ENCODE measurements around the gene ADAMTS17. TPM values are rescaled to one million over a fixed set of nuclear protein-coding genes. Genes with fewer than 3 reads are reported as not detected.

ADAMTS17 gene
- total RNA-seq, 1 experiment from 2014 or later, result 4.1 TPM

GRCh38 chr15:99958426-99959097 is 383.2 kb downstream of the ADAMTS17 start:
- DNase-seq, result no peak
- Histone ChIP-seq H3K27ac (no peak overlapping the region), H3K27me3 (no peaks in the 10 kb centered on the region), H3K9me3 (replicated peaks) (no peaks in the 10 kb centered on the region), H3K4me1 (no peaks in the 10 kb centered on the region), H3K36me3 (no peaks in the 10 kb centered on the region), H3K4me3 (no peak overlapping the region)

DNA sequence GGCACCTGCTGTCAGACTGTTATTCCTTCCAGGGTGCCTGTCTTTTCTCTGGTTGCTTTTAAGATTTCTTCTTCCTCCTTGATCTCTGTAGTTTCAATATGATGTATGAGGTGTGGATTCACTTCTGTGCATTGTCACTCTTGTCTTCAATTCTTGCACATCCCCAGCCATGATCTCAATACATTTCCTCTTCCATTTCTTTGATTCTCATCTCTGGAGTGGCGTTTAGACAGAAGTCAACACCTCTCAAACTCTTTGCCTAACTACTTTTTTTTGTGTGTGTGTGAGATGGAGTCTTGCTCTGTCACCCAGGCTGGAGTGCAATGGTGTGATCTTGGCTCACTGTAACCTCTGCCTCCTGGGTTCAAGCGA is 384.1 kb downstream of the ADAMTS17 start:
- H3K4me3 ChIP-seq, result no peak overlapping the region
- H3K4me1 ChIP-seq, result no peaks in the 10 kb centered on the region
- H3K36me3 ChIP-seq, result no peaks in the 10 kb centered on the region
- no peaks in the 10 kb centered on the region for H3K27me3 ChIP-seq
- H3K9me3 ChIP-seq (replicated peaks), result no peaks in the 10 kb centered on the region
- DNase-seq, result no peak
- H3K27ac ChIP-seq, result no peak overlapping the region

DNA sequence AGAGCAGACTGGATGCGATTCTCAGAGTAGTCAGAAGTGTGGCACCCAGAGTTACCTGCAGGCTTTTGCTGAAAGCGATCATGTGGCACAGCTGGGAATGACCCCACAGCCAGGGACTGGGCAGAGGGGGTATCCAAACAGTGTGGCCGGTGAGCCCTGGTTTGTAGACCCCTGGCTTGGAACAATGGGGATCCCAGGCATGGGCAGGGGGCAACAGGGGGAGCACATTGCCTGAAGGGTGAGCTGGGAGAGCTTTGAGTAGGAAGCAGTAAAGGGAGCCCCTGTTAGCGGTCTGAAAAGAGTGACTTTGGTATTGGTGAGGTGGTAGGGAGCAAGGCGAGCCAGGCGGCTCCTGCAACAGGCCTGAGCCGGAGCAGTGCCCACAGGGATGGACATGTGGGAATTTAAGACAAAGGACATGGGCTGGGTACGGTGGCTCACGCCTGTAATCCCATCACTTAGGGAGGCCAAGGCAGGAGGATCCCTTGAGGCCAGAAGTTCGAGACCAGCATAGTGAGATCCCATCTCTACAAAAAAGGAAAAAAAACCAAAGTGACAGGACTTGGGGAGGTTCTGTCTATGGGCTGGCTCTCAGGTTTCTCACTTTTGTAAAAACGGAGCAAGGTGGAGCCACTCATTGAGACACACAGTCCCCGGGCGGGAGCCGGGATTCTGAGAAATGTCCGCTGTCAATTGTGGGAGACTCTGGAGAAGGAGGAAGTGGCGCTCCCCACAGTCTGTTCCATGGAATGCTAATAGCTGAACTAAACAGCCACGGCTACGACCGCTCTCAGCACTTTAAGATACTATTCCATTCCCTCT is 384.7 kb downstream of the ADAMTS17 start:
- H3K27ac ChIP-seq, result no peak overlapping the region
- no peak for DNase-seq
- H3K4me3 ChIP-seq, result no peak overlapping the region
- 0 out of 2 replicates have a peak, but pooled peaks cover under 1% of the 10 kb centered on the region for H3K4me1 ChIP-seq
- no peaks in the 10 kb centered on the region for H3K27me3 ChIP-seq
- no peaks in the 10 kb centered on the region for H3K36me3 ChIP-seq
- no peaks in the 10 kb centered on the region for H3K9me3 ChIP-seq (replicated peaks)

DNA sequence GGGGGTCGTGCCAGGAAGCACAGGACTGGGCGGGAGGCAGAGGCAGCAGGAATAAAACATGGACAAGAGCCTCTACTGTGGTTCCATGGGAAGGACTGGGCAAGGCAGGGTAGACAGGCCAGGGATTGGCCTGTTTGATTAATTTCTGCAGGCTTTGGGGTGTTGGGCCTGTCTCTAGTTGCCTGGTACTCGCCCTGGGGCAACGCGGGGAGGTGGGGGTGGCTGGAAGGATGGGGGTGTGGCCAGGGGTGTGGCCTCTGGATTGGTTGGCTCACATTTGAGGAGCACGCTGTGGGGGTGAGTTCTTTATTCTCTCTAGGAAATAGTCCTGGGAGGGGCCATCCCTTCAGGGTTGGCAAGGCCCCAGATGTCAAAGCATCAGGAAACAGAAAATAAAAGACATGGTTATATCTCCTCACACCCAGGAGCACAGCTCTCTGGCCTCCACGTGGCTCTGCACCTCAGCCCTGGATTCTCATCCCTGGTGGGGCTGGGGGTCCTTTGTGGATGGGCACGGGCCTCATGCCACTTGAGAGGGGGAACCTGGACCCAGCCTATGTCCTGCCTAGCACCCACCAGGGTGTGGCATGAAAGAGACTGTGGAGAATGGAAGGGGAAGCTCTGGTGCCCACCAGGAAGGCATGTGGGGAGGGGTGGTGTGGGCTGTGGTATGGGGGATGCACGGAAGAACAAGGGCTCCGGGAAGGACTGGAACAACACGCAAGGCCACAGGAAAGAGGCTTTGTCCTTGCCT is 385.6 kb downstream of the ADAMTS17 start:
- H3K4me3 ChIP-seq, result no peak overlapping the region
- H3K27me3 ChIP-seq, result no peaks in the 10 kb centered on the region
- DNase-seq, result no peak
- no peaks in the 10 kb centered on the region for H3K36me3 ChIP-seq
- no peak overlapping the region for H3K27ac ChIP-seq
- H3K9me3 ChIP-seq (replicated peaks), result no peaks in the 10 kb centered on the region
- H3K4me1 ChIP-seq, result 0 out of 2 replicates have a peak, but pooled peaks cover 6% of the 10 kb centered on the region

GRCh38 chr15:99955532-99955931 is 386.2 kb downstream of the ADAMTS17 start:
- DNase-seq, result no peak
- Histone ChIP-seq H3K9me3 (replicated peaks) (no peaks in the 10 kb centered on the region), H3K4me1 (0 out of 2 replicates have a peak, but pooled peaks cover 6% of the 10 kb centered on the region), H3K27ac (no peak overlapping the region), H3K27me3 (no peaks in the 10 kb centered on the region), H3K4me3 (no peak overlapping the region), H3K36me3 (no peaks in the 10 kb centered on the region)

- no peak overlapping the region for H3K27ac ChIP-seq
- 0 out of 2 replicates have a peak, but pooled peaks cover 6% of the 10 kb centered on the region for H3K4me1 ChIP-seq
- H3K4me3 ChIP-seq, result no peak overlapping the region
- DNase-seq, result no peak
- no peaks in the 10 kb centered on the region for H3K9me3 ChIP-seq (replicated peaks)
- no peaks in the 10 kb centered on the region for H3K27me3 ChIP-seq
- H3K36me3 ChIP-seq, result no peaks in the 10 kb centered on the region
Measured at GRCh38 chr15:99955181-99955525, 386.6 kb downstream of the ADAMTS17 start.

DNA sequence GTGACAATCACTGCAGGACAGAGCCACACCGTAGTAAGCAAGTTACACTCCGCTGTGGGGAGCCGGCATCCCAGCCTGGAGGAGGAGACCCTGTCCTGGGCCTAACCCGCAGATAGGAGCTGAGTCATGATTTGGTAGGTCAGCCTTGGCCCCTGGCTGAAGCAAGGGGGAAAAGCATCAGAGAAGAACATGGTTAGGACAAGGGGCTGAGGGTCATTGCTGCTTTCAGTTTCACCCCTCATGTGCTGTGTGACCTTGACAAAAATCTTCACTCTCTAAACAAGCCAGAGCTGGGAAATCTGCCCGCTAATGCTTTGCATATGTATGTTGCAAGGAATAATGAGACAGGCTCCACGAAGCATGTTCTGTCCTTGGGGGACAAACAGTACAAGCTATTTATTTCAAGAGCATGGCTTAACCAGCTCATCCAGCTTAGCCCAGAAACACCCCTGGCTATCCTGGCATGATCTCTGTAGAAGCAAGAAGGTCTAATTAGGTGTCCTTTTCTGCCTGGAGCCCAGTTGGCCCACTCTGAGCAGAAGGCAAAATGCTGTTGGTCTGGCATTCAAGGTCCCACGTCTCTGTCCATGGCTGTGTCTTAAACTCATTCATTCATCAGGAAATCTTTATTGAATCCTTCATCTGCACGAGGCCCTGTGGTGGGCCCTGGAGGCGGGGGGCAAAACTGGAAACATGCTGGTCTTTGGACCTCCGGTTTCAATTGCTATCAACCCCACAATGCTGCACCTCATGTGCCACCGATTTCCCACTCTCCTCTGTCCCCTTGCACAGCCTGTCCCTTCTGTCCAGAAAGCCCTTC is 387.2 kb downstream of the ADAMTS17 start:
- H3K36me3 ChIP-seq, result no peaks in the 10 kb centered on the region
- H3K4me1 ChIP-seq, result 0 out of 2 replicates have a peak, but pooled peaks cover 6% of the 10 kb centered on the region
- H3K4me3 ChIP-seq, result no peak overlapping the region
- H3K27ac ChIP-seq, result no peak overlapping the region
- no peaks in the 10 kb centered on the region for H3K9me3 ChIP-seq (replicated peaks)
- H3K27me3 ChIP-seq, result no peaks in the 10 kb centered on the region
- no peak for DNase-seq

- H3K27ac ChIP-seq, result no peak overlapping the region
Measured at GRCh38 chr15:99953886-99954285, 387.9 kb downstream of the ADAMTS17 start.

DNA sequence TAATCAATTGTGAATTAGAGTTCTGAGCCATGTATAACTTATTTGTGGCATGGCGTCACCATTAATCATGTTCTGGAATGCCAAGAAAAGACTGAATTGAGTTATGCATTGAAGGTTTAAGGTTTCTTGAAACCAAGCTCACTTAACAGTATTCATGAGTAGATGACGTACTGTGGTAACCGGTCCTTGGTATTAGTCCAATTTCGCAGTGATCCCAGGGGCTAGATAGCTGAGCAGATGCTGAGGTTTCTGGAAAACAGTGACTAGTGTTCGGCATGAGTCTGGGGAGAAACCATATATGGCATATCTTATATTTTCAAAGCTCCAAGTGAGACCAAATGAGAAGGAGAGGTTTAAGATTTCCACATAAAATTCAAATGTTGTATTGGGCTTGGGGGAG is 390.3 kb downstream of the ADAMTS17 start:
- H3K27me3 ChIP-seq, result no peaks in the 10 kb centered on the region
- 0 out of 2 replicates have a peak, but pooled peaks cover 6% of the 10 kb centered on the region for H3K4me1 ChIP-seq
- H3K27ac ChIP-seq, result no peak overlapping the region
- H3K36me3 ChIP-seq, result no peaks in the 10 kb centered on the region
- DNase-seq, result peak in 1 of 2 experiments; percentile 39
- H3K9me3 ChIP-seq (replicated peaks), result no peaks in the 10 kb centered on the region
- H3K4me3 ChIP-seq, result no peak overlapping the region

More at GRCh38 chr15:99953886-99954285, 387.9 kb downstream of the ADAMTS17 start:
- DNase-seq, result no peak
- Histone ChIP-seq H3K4me1 (0 out of 2 replicates have a peak, but pooled peaks cover 6% of the 10 kb centered on the region), H3K36me3 (no peaks in the 10 kb centered on the region), H3K27me3 (no peaks in the 10 kb centered on the region), H3K4me3 (no peak overlapping the region), H3K9me3 (replicated peaks) (no peaks in the 10 kb centered on the region)

GRCh38 chr15:99944131-99944530 is 397.6 kb downstream of the ADAMTS17 start:
- no peak for DNase-seq
- Histone ChIP-seq H3K36me3 (no peaks in the 10 kb centered on the region), H3K27me3 (no peaks in the 10 kb centered on the region), H3K4me1 (no peaks in the 10 kb centered on the region), H3K4me3 (no peak overlapping the region), H3K27ac (no peak overlapping the region), H3K9me3 (replicated peaks) (peaks cover 5% of the 10 kb centered on the region; the same call in 1 of the 2 replicates)

- Histone ChIP-seq H3K4me3 (no peak overlapping the region), H3K27ac (no peak overlapping the region), H3K27me3 (no peaks in the 10 kb centered on the region), H3K4me1 (no peaks in the 10 kb centered on the region), H3K9me3 (replicated peaks) (peaks cover 5% of the 10 kb centered on the region; the same call in 1 of the 2 replicates), H3K36me3 (no peaks in the 10 kb centered on the region)
- DNase-seq, result no peak
Measured at GRCh38 chr15:99943466-99943865, 398.3 kb downstream of the ADAMTS17 start.

DNA sequence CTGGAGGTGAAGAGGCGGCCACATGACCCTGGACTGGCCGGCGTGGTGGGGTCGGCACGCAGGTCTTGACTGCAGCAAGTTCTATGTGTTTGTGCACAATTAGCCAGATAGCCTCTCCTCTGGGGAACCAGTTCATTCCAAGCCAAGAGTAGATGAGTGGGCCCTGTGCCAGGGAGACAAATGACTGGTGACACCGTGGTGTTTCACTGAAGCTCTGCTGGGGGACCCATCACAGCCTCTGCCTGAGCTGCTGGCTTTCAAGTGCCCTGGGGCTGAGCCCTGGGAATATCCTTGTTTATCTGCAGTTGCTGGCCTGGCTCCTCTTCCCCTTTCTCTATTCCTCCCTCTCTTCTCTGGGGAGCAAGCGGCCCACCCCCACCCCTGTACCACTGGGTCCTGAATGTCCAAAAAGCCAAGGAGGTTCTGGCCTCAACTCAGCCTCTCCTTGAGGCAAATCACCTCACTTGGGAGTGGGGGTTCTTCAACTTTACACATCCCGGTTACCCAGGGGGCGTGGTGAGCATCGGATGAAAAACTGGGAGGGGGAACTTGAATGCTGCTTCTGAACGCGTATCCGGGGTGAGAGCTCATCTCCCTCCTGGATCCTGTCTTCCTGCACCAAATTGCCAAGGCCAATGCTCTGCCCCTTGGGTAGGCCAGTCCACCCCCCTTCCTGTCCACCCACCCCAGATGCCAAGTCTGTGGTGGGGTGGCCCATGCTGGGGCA is 408.9 kb downstream of the ADAMTS17 start:
- Histone ChIP-seq H3K27ac (no peak overlapping the region), H3K36me3 (no peaks in the 10 kb centered on the region), H3K9me3 (replicated peaks) (no peaks in the 10 kb centered on the region), H3K4me1 (no peaks in the 10 kb centered on the region), H3K27me3 (no peaks in the 10 kb centered on the region), H3K4me3 (no peak overlapping the region)
- DNase-seq, result no peak

DNA sequence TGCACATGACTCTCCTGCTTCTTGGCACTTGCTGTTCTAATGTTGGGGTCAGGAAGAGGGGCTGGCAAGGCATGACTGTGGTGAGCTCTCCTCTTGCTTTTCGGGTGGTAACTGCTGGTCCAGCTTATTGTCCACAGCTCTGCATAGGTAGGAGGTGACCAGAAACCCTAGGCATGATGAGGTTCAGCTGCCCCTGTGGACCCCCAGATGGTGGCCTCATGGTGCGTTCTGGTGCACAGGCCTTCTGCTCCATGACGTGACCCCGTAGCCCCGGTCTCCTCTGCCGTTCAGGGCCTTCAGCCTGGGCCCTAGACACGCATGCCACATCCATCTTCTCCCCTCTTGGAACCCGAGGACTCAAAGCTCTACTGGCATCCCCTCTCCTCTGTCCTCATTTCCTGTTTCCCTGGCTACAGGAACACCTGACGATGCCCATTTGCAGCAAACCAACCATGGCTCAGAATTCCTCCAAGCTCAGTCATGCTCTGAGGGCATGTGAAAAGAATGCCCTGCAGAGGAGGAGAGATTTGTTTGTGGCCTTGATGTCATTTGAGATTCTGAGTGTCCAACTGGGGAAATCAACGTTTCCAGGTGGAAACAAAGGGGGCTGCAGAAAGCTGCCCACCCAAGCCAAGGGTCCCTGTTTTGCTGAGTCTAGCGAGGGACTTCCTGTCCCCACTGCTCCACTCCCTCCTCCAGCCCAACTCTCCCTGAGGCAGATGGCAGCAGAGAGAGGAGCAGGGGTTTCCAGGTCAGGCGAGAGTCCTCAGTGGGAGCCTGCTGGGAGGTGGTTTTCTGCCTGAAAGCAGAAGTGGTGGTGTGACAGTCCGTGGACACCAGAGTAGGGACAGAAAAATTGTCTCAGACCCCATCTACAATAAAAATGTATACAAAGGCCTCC is 409.8 kb downstream of the ADAMTS17 start:
- Histone ChIP-seq H3K36me3 (no peaks in the 10 kb centered on the region), H3K4me3 (no peak overlapping the region), H3K27ac (no peak overlapping the region), H3K4me1 (no peaks in the 10 kb centered on the region), H3K9me3 (replicated peaks) (no peaks in the 10 kb centered on the region), H3K27me3 (no peaks in the 10 kb centered on the region)
- DNase-seq, result no peak
